HepG2 (cell line): ENCODE measurements around the gene RPS6KC1. TPM values are rescaled to one million over a fixed set of nuclear protein-coding genes. Genes with fewer than 3 reads are reported as not detected.

Experiments
- ARNT2 ChIP-seq: sonication (generic); formaldehyde crosslinking; IDR thresholded peaks from 2 replicates; pipeline ENCODE4 v1.8.0; 2022; ENCODE audit warnings: mild to moderate bottlenecking, low read depth, missing genetic modification reagents, moderate library complexity
- FOXJ3 ChIP-seq: sonication (generic); formaldehyde crosslinking; IDR thresholded peaks from 2 replicates; pipeline ENCODE4 v1.4.0; 2020; ENCODE audit warnings: missing genetic modification reagents, mild to moderate bottlenecking, borderline replicate concordance
- GABPB1 ChIP-seq: IDR thresholded peaks from 2 replicates; pipeline ENCODE4 v1.6.1; 2016; ENCODE audit warnings: mild to moderate bottlenecking, missing genetic modification reagents, moderate library complexity, missing compliant biosample characterization
- HINFP ChIP-seq: sonication (generic); formaldehyde crosslinking; IDR thresholded peaks from 2 replicates; pipeline ENCODE4 v1.4.0; 2020; ENCODE audit warnings: low read depth, mild to moderate bottlenecking, missing genetic modification reagents
- KDM2A ChIP-seq: sonication (generic); formaldehyde crosslinking; IDR thresholded peaks from 2 replicates; pipeline ENCODE4 v1.4.0; 2020; ENCODE audit warnings: low read depth, missing genetic modification reagents, borderline replicate concordance
- MAX ChIP-seq: IDR thresholded peaks from 2 replicates; pipeline ENCODE4 v1.6.1; 2012; ENCODE audit warnings: inconsistent platforms
- MXD1 ChIP-seq: sonication (generic); formaldehyde crosslinking; IDR thresholded peaks from 2 replicates; pipeline ENCODE4 v1.4.0; 2020; ENCODE audit warnings: mild to moderate bottlenecking, missing genetic modification reagents
- SMAD1 ChIP-seq: sonication (generic); formaldehyde crosslinking; IDR thresholded peaks from 2 replicates; pipeline ENCODE4 v1.4.0; 2020; ENCODE audit warnings: missing genetic modification reagents, low read depth, mild to moderate bottlenecking, borderline replicate concordance
- SMYD3 ChIP-seq: sonication (generic); formaldehyde crosslinking; IDR thresholded peaks from 2 replicates; pipeline ENCODE4 v1.8.1; 2023; ENCODE audit warnings: mild to moderate bottlenecking, missing genetic modification reagents
- SYNCRIP ChIP-seq: fragments of 200-400 bp; formaldehyde crosslinking; IDR thresholded peaks from 2 replicates; pipeline ENCODE4 v1.6.1; 2018; ENCODE audit warnings: mild to moderate bottlenecking, low read depth, low read length; ENCODE audit not compliant: insufficient read depth
- THAP8 ChIP-seq: sonication (generic); formaldehyde crosslinking; IDR thresholded peaks from 2 replicates; pipeline ENCODE4 v1.5.1; 2020; ENCODE audit warnings: missing genetic modification reagents, mild to moderate bottlenecking, borderline replicate concordance
- ZBTB38 ChIP-seq: sonication (generic); formaldehyde crosslinking; IDR thresholded peaks from 2 replicates; pipeline ENCODE4 v1.5.1; 2020; ENCODE audit warnings: mild to moderate bottlenecking, missing genetic modification reagents
- ZFYVE20 ChIP-seq: sonication (generic); formaldehyde crosslinking; IDR thresholded peaks from 2 replicates; pipeline ENCODE4 v1.8.0; 2023; ENCODE audit warnings: low read depth, mild to moderate bottlenecking, moderate library complexity, missing genetic modification reagents, borderline replicate concordance
- ZNF17 ChIP-seq: sonication (generic); formaldehyde crosslinking; IDR thresholded peaks from 2 replicates; pipeline ENCODE4 v1.5.0; 2020; ENCODE audit warnings: mild to moderate bottlenecking, missing genetic modification reagents
- ZNF224 ChIP-seq: sonication (generic); formaldehyde crosslinking; IDR thresholded peaks from 2 replicates; pipeline ENCODE4 v1.5.0; 2020; ENCODE audit warnings: mild to moderate bottlenecking, missing genetic modification reagents
- ZNF30 ChIP-seq: sonication (generic); formaldehyde crosslinking; IDR thresholded peaks from 2 replicates; pipeline ENCODE4 v1.5.0; 2020; ENCODE audit warnings: mild to moderate bottlenecking, missing genetic modification reagents
- ZNF354B ChIP-seq: sonication (generic); formaldehyde crosslinking; IDR thresholded peaks from 2 replicates; pipeline ENCODE4 v1.8.0; 2022; ENCODE audit warnings: mild to moderate bottlenecking, missing genetic modification reagents
- ZNF432 ChIP-seq: sonication (generic); formaldehyde crosslinking; IDR thresholded peaks from 2 replicates; pipeline ENCODE4 v1.5.0; 2020; ENCODE audit warnings: missing genetic modification reagents, mild to moderate bottlenecking, borderline replicate concordance
- ZNF451 ChIP-seq: sonication (generic); formaldehyde crosslinking; IDR thresholded peaks from 2 replicates; pipeline ENCODE4 v1.5.0; 2020; ENCODE audit warnings: mild to moderate bottlenecking, missing genetic modification reagents
- ZNF510 ChIP-seq: sonication (generic); formaldehyde crosslinking; IDR thresholded peaks from 2 replicates; pipeline ENCODE4 v1.4.0; 2020; ENCODE audit warnings: low read depth, mild to moderate bottlenecking, missing genetic modification reagents
- ZNF644 ChIP-seq: IDR thresholded peaks from 2 replicates; pipeline ENCODE4 v1.6.1; 2016; ENCODE audit warnings: low read depth
- ZNF766 ChIP-seq: sonication (generic); formaldehyde crosslinking; IDR thresholded peaks from 2 replicates; pipeline ENCODE4 v1.5.0; 2020; ENCODE audit warnings: missing genetic modification reagents, borderline replicate concordance
- ZNF850 ChIP-seq: sonication (generic); formaldehyde crosslinking; conservative IDR thresholded peaks from 2 replicates; pipeline ENCODE4 v1.9.0; 2021; ENCODE audit warnings: mild to moderate bottlenecking, missing genetic modification reagents
- polyA plus RNA-seq, 8 experiments: library from polyadenylated mRNA; depleted of rRNA in 3 of 8; stranded (reverse) in 7 of 8; unstranded in 1 of 8; fragments of >200 nt; fragmentation: Illumina TruSeq in 4 of 8; extraction: Trizol in 4 of 8; gene quantifications; 2 replicates each; pipeline versions ENCODE4 v1.2.1 to v1.2.3, GENCODE V29; 2011 to 2016; ENCODE audit warnings: low read depth in 4 of 8, missing spikeins in 1 of 8, mixed read lengths in 1 of 8; ENCODE audit not compliant: insufficient read depth in 1 of 8
- total RNA-seq, 5 experiments: library from RNA; depleted of rRNA; stranded (reverse); fragments of >200 nt; fragmentation: Illumina TruSeq; extraction: Trizol; gene quantifications; 2 replicates each; pipeline ENCODE4 v1.2.3, GENCODE V29; 2016; ENCODE audit warnings: low read depth in 1 of 5
- TF ChIP-seq, protein P1 (sequence below): sonication (generic); formaldehyde crosslinking; IDR thresholded peaks from 2 replicates; pipeline ENCODE4; 2020; ENCODE audit warnings: missing genetic modification reagents, mild to moderate bottlenecking, borderline replicate concordance

The RPS6KC1 gene
- total and polyA plus RNA-seq, 2 of the 13 experiments (the other 11 are each of a cell fraction or from before 2014, with no cell fraction given), result 11.0 to 25.2 TPM

DNA sequence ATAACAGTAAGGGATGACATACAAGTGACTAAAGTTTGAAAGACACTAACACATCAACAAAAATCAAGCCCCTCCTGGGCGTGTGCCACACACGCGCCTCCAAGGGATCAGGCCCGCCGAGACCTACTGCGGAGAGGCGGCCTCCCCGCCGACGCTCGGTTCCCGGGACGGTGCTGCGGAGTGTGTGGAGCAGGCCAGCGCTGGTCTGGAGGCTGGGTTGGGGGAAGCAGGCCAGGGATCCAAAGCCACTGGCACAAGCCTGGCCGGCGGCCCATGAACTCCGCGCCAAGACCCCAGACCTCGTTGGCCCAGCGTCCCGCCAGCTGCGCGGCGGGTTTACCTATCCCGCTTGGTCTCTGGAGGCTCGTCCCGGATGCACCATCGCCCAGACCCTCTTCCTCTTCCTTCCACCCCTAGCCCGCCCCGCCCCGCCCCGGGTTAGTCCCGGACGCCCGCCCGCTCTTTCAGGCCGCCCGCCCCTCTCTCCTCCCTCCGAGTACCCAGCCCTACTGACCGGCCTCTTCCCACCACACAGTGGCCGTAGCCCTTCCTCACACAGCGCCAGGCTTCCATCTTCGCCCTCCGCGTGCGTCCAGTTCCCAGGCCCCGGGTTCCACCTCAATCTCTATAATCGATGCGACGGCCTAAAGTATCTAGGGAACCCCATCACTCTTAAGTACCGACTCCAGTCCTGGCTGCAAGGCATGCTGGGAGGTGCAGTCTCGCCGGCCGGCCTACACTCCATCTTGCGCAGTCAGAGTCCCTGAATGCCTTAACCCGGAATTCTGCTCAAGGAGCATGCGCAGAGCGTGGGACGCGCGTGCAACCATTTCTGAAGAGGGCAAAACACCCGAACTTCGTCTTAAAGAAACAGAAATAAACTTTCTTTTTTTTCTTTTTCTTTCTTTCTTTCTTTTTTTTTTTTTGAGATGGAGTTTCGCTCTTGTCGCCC, 35.7 kb upstream of the RPS6KC1 start, which contains the start of gene ANGEL2 (continued):
- TF ChIP-seq, protein P1, sequence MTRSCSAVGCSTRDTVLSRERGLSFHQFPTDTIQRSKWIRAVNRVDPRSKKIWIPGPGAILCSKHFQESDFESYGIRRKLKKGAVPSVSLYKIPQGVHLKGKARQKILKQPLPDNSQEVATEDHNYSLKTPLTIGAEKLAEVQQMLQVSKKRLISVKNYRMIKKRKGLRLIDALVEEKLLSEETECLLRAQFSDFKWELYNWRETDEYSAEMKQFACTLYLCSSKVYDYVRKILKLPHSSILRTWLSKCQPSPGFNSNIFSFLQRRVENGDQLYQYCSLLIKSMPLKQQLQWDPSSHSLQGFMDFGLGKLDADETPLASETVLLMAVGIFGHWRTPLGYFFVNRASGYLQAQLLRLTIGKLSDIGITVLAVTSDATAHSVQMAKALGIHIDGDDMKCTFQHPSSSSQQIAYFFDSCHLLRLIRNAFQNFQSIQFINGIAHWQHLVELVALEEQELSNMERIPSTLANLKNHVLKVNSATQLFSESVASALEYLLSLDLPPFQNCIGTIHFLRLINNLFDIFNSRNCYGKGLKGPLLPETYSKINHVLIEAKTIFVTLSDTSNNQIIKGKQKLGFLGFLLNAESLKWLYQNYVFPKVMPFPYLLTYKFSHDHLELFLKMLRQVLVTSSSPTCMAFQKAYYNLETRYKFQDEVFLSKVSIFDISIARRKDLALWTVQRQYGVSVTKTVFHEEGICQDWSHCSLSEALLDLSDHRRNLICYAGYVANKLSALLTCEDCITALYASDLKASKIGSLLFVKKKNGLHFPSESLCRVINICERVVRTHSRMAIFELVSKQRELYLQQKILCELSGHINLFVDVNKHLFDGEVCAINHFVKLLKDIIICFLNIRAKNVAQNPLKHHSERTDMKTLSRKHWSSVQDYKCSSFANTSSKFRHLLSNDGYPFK (CRISPR knock-in tag), result peak; percentile 94
- TF ChIP-seq SMYD3 (CRISPR knock-in tag), result no peak
- no peak for TF ChIP-seq ZNF644 (CRISPR knock-in tag)
- TF ChIP-seq FOXJ3 (CRISPR knock-in tag), result no peak
- TF ChIP-seq GABPB1 (CRISPR knock-in tag), result peak; percentile 86
- peak; percentile 71 for TF ChIP-seq KDM2A (CRISPR knock-in tag)
- peak; percentile 74; the same call in 1 of the 2 replicates for TF ChIP-seq ZNF766
- peak; percentile 89; the same call in 1 of the 2 replicates for TF ChIP-seq ZNF451 (CRISPR knock-in tag)
- TF ChIP-seq ZBTB38 (CRISPR knock-in tag), result peak; percentile 53
- no peak for TF ChIP-seq THAP8 (CRISPR knock-in tag)
- no peak for TF ChIP-seq ZNF30
- no peak for TF ChIP-seq SMAD1 (CRISPR knock-in tag)
- no peak for TF ChIP-seq ZNF354B (CRISPR knock-in tag)
- TF ChIP-seq ARNT2, result peak; percentile 79
- peak; percentile 75 for TF ChIP-seq MXD1 (CRISPR knock-in tag)
- TF ChIP-seq MAX, result peak; percentile 68; the same call in 1 of the 2 replicates
- TF ChIP-seq HINFP, result no peak
- TF ChIP-seq ZNF224, result peak; percentile 56; the same call in 1 of the 2 replicates
- TF ChIP-seq ZNF17 (CRISPR knock-in tag), result no peak
- no peak for TF ChIP-seq ZNF432 (CRISPR knock-in tag)
- TF ChIP-seq SYNCRIP, result no peak
- no peak for TF ChIP-seq ZNF850 (CRISPR knock-in tag)
- TF ChIP-seq ZNF510 (CRISPR knock-in tag), result no peak
- 0 out of 2 replicates have a peak, but pooled peaks have one; percentile 41 for TF ChIP-seq ZFYVE20 (CRISPR knock-in tag)
